ENCODE measurements around the gene SPATA20. TPM values are rescaled to one million over a fixed set of nuclear protein-coding genes. Genes with fewer than 3 reads are reported as not detected.

The SPATA20 gene
- total RNA-seq, 4 donors from 2014 or later, result 116 to 437 (median 228) TPM

GRCh38 chr17:50598487-50598886 is 51.5 kb downstream of the SPATA20 start:
- no peak for TF ChIP-seq POLR2A (IDR thresholded peaks at IDR 0.05)
- no peak for TF ChIP-seq EP300 (IDR thresholded peaks at IDR 0.05; ENCODE audit: low read depth)
- TF ChIP-seq POLR2AphosphoS5 (IDR thresholded peaks at IDR 0.05), result no peak
- TF ChIP-seq, protein P1, sequence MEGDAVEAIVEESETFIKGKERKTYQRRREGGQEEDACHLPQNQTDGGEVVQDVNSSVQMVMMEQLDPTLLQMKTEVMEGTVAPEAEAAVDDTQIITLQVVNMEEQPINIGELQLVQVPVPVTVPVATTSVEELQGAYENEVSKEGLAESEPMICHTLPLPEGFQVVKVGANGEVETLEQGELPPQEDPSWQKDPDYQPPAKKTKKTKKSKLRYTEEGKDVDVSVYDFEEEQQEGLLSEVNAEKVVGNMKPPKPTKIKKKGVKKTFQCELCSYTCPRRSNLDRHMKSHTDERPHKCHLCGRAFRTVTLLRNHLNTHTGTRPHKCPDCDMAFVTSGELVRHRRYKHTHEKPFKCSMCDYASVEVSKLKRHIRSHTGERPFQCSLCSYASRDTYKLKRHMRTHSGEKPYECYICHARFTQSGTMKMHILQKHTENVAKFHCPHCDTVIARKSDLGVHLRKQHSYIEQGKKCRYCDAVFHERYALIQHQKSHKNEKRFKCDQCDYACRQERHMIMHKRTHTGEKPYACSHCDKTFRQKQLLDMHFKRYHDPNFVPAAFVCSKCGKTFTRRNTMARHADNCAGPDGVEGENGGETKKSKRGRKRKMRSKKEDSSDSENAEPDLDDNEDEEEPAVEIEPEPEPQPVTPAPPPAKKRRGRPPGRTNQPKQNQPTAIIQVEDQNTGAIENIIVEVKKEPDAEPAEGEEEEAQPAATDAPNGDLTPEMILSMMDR (IDR thresholded peaks at IDR 0.05), result no peak
- Histone ChIP-seq H3K27me3 (no peaks in the 10 kb centered on the region), H3K9me3 (no peaks in the 10 kb centered on the region), H3K36me3 (no peaks in the 10 kb centered on the region), H3K27ac (no peak overlapping the region), H3K4me3 (no peak overlapping the region), H3K4me1 (no peaks in the 10 kb centered on the region)
- 75 to 84% methylated on average over 5 of the region's 5 CpGs for WGBS, 2 donors (ENCODE audit: low coverage in 1 of 2)
- in situ Hi-C loops (cut with MboI; ENCODE audit: low pct_ligation_motif_present in 1 of 4, low pct_unique_long_range_greater_than_20kb in 1 of 4, low sequenced_read_pairs in 3 of 4) (no loop called here), intact Hi-C loops (cut with DNase I; ENCODE audit: low total_unique reads) (no loop called here)
- no peak for DNase-seq

DNA sequence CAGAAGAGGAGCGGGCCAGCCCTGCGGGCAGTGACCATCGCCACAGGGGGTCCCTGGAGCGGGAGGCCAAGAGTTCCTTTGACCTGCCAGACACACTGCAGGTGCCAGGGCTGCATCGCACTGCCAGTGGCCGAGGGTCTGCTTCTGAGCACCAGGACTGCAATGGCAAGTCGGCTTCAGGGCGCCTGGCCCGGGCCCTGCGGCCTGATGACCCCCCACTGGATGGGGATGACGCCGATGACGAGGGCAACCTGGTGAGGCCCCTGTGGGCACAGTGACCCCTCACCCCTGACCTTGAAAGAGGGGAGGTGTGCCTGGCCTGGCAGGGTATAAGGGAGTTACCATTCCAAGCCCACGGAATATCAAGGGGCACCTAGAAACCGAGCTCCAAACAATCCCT is 52.6 kb downstream of the SPATA20 start:
- WGBS, 2 donors (ENCODE audit: low coverage in 1 of 2), result 97% methylated on average over 8 of the region's 15 CpGs; no CpG with 5 or more reads in 1 of the 2 donors
- intact Hi-C loops (cut with DNase I; ENCODE audit: low total_unique reads) (no loop called here), in situ Hi-C loops (cut with MboI; ENCODE audit: low pct_ligation_motif_present in 1 of 4, low pct_unique_long_range_greater_than_20kb in 1 of 4, low sequenced_read_pairs in 3 of 4) (no loop called here)
- Histone ChIP-seq H3K27me3 (no peaks in the 10 kb centered on the region), H3K4me1 (peaks cover 2 to 5% (median 3%) of the 10 kb centered on the region in 4 donors), H3K36me3 (no peaks in the 10 kb centered on the region), H3K9me3 (no peaks in the 10 kb centered on the region), H3K4me3 (no peak overlapping the region), H3K27ac (no peak overlapping the region)
- no peak for DNase-seq
- TF ChIP-seq POLR2AphosphoS5 (IDR thresholded peaks at IDR 0.05) (no peak), POLR2A (IDR thresholded peaks at IDR 0.05) (no peak)

- 80 to 89% methylated on average over 3 to 13 of the region's 13 CpGs for WGBS, 2 donors (ENCODE audit: low coverage in 1 of 2)
- in situ Hi-C loops (cut with MboI; ENCODE audit: low pct_ligation_motif_present in 1 of 4, low pct_unique_long_range_greater_than_20kb in 1 of 4, low sequenced_read_pairs in 3 of 4), result no loop called here
- Histone ChIP-seq H3K4me3 (no peak overlapping the region), H3K27ac (no peak overlapping the region), H3K9me3 (no peaks in the 10 kb centered on the region), H3K36me3 (no peaks in the 10 kb centered on the region), H3K27me3 (no peaks in the 10 kb centered on the region), H3K4me1 (peaks cover 5 to 11% (median 6%) of the 10 kb centered on the region in 4 donors)
- no peak for DNase-seq
- no peak for TF ChIP-seq POLR2AphosphoS5 (IDR thresholded peaks at IDR 0.05)
- TF ChIP-seq, protein P1 (IDR thresholded peaks at IDR 0.05), result no peak
- no peak for TF ChIP-seq POLR2A (IDR thresholded peaks at IDR 0.05)
- no peak for TF ChIP-seq EP300 (IDR thresholded peaks at IDR 0.05; ENCODE audit: low read depth)
- intact Hi-C loops (cut with DNase I; ENCODE audit: low total_unique reads), result loop anchor here (2.0 kb wide), 1 partner anchor 29 kb away; no protein-coding TSS in a partner anchor
Observed at GRCh38 chr17:50601823-50602375, 54.9 kb downstream of the SPATA20 start.

DNA sequence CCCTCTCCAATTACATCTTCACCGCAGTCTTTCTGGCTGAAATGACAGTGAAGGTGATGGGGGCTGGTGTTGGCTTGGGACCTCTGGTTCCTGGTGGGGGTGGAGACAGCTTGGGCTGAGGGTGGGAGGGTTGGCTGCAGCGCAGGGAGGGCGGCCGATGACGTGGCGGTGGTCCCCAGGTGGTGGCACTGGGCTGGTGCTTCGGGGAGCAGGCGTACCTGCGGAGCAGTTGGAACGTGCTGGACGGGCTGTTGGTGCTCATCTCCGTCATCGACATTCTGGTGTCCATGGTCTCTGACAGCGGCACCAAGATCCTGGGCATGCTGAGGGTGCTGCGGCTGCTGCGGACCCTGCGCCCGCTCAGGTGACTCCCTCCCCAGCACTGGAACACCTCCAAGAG is 55.9 kb downstream of the SPATA20 start:
- H3K9me3 ChIP-seq, result no peaks in the 10 kb centered on the region
- H3K36me3 ChIP-seq, result no peaks in the 10 kb centered on the region
- no peak overlapping the region for H3K4me3 ChIP-seq
- no peaks in the 10 kb centered on the region for H3K27me3 ChIP-seq
- intact Hi-C loops (cut with DNase I; ENCODE audit: low total_unique reads) (loop anchor here (2.0 kb wide), 1 partner anchor 30 kb away; no protein-coding TSS in a partner anchor), in situ Hi-C loops (cut with MboI; ENCODE audit: low pct_ligation_motif_present in 1 of 4, low pct_unique_long_range_greater_than_20kb in 1 of 4, low sequenced_read_pairs in 3 of 4) (no loop called here)
- H3K4me1 ChIP-seq, result peaks cover 5 to 11% (median 6%) of the 10 kb centered on the region in 4 donors
- TF ChIP-seq EP300 (IDR thresholded peaks at IDR 0.05; ENCODE audit: low read depth), result no peak
- TF ChIP-seq POLR2AphosphoS5 (IDR thresholded peaks at IDR 0.05), result no peak
- TF ChIP-seq, protein P1 (IDR thresholded peaks at IDR 0.05), result no peak
- no peak for TF ChIP-seq POLR2A (IDR thresholded peaks at IDR 0.05)
- WGBS, 2 donors (ENCODE audit: low coverage in 1 of 2), result 80 to 87% methylated on average over 1 to 17 of the region's 18 CpGs
- no peak overlapping the region for H3K27ac ChIP-seq
- DNase-seq, result no peak
